Measurements from ENCODE around the gene BACH1. TPM values are rescaled to one million over a fixed set of nuclear protein-coding genes. Genes with fewer than 3 reads are reported as not detected.
"Not testable (repeated sequence)": the region's sequence is repeated elsewhere in the genome, so short reads cannot be mapped to it uniquely, and the experiment has no call there.

BACH1 gene
- 23.3 and 27.3 TPM in 2 replicates for total RNA-seq

GRCh38 chr21:29298348-29299045 lies at the start of gene BACH1:
BACH1 (plus strand) TSS chr21:29298922; CDS start chr21:29321281, 22,359 bp downstream.
- DNase-seq (ENCODE audit: low read depth, low spot score) = peak; percentile 72

- not testable (repeated sequence) for DNase-seq (ENCODE audit: low read depth, low spot score)
These were observed 49.4 kb upstream of the BACH1 start for GRCh38 chr21:29249289-29249688.

GRCh38 chr21:29250636-29251035 lies 48.1 kb upstream of the BACH1 start:
- no peak for DNase-seq (ENCODE audit: low read depth, low spot score)

GRCh38 chr21:29253861-29254260 lies 44.9 kb upstream of the BACH1 start:
- DNase-seq (ENCODE audit: low read depth, low spot score) = not testable (repeated sequence)

GRCh38 chr21:29254550-29254949 lies 44.2 kb upstream of the BACH1 start:
- DNase-seq (ENCODE audit: low read depth, low spot score) = no peak

- DNase-seq (ENCODE audit: low read depth, low spot score) = no peak
These were observed 42.4 kb upstream of the BACH1 start for GRCh38 chr21:29256126-29256910.

- no peak for DNase-seq (ENCODE audit: low read depth, low spot score)
These were observed 41.0 kb upstream of the BACH1 start for GRCh38 chr21:29257701-29258100.

GRCh38 chr21:29258626-29259338 lies 39.9 kb upstream of the BACH1 start:
- DNase-seq (ENCODE audit: low read depth, low spot score) = peak; percentile 11

- no peak for DNase-seq (ENCODE audit: low read depth, low spot score)
These were observed 38.3 kb upstream of the BACH1 start for GRCh38 chr21:29260461-29260860.

- no peak for DNase-seq (ENCODE audit: low read depth, low spot score)
These were observed 36.9 kb upstream of the BACH1 start for GRCh38 chr21:29261555-29262540.

GRCh38 chr21:29264721-29265120 lies 34.0 kb upstream of the BACH1 start:
- DNase-seq (ENCODE audit: low read depth, low spot score) = no peak

GRCh38 chr21:29265690-29266479 lies 32.8 kb upstream of the BACH1 start:
- DNase-seq (ENCODE audit: low read depth, low spot score) = no peak

GRCh38 chr21:29267666-29268065 lies 31.1 kb upstream of the BACH1 start:
- DNase-seq (ENCODE audit: low read depth, low spot score) = no peak

- no peak for DNase-seq (ENCODE audit: low read depth, low spot score)
These were observed 26.8 kb upstream of the BACH1 start for GRCh38 chr21:29271927-29272333.

GRCh38 chr21:29277442-29277841 lies 21.3 kb upstream of the BACH1 start:
- no peak for DNase-seq (ENCODE audit: low read depth, low spot score)

GRCh38 chr21:29279558-29279957 lies 19.2 kb upstream of the BACH1 start:
- DNase-seq (ENCODE audit: low read depth, low spot score) = no peak

- DNase-seq (ENCODE audit: low read depth, low spot score) = not testable (repeated sequence)
These were observed 16.9 kb upstream of the BACH1 start for GRCh38 chr21:29281801-29282200.

- DNase-seq (ENCODE audit: low read depth, low spot score) = no peak
These were observed 11.3 kb upstream of the BACH1 start for GRCh38 chr21:29287383-29287782.

GRCh38 chr21:29288239-29288638 lies 10.5 kb upstream of the BACH1 start:
- DNase-seq (ENCODE audit: low read depth, low spot score) = no peak

GRCh38 chr21:29289317-29289716 lies 9.4 kb upstream of the BACH1 start:
- DNase-seq (ENCODE audit: low read depth, low spot score) = no peak
